NOMO-1 treated with DMSO at 0.1 percent for 48 hours (cell line): ENCODE measurements around the gene AAK1.
"Not testable (repeated sequence)": the region's sequence is repeated elsewhere in the genome, so short reads cannot be mapped to it uniquely, and the experiment has no call there.

Experiments used
- DNase-seq: peaks from one replicate; lab custom pipeline; 2025; ENCODE audit not compliant: unreplicated experiment; lab: John Stamatoyannopoulos, UW

Gene AAK1

GRCh38 chr2:69660637-69661036 is 17.1 kb upstream of the AAK1 start:
- no peak for DNase-seq

GRCh38 chr2:69659941-69660483 is 16.5 kb upstream of the AAK1 start:
- no peak for DNase-seq

GRCh38 chr2:69659349-69659748 is 15.8 kb upstream of the AAK1 start:
- DNase-seq, result no peak

GRCh38 chr2:69652206-69652605 is 8.7 kb upstream of the AAK1 start:
- DNase-seq, result no peak

GRCh38 chr2:69647196-69647595 is 3.7 kb upstream of the AAK1 start:
- DNase-seq, result not testable (repeated sequence)

- DNase-seq, result no peak
Observed at GRCh38 chr2:69646714-69647113, 3.2 kb upstream of the AAK1 start.

- no peak for DNase-seq
Observed at GRCh38 chr2:69645921-69646320, 2.4 kb upstream of the AAK1 start.

- no peak for DNase-seq
Observed at GRCh38 chr2:69645031-69645431, 1.5 kb upstream of the AAK1 start.

- no peak for DNase-seq
Observed at GRCh38 chr2:69644506-69644979, 1.0 kb upstream of the AAK1 start.

GRCh38 chr2:69642709-69643601 is 584 bp downstream of the AAK1 start:
- peak; percentile 89 for DNase-seq

- no peak for DNase-seq
Observed at GRCh38 chr2:69641887-69642708, 1.4 kb downstream of the AAK1 start.

GRCh38 chr2:69641471-69641870 is 2.1 kb downstream of the AAK1 start:
- no peak for DNase-seq

- DNase-seq, result no peak
Observed at GRCh38 chr2:69639266-69639665, 4.3 kb downstream of the AAK1 start.

GRCh38 chr2:69638630-69639029 is 4.9 kb downstream of the AAK1 start:
- no peak for DNase-seq

GRCh38 chr2:69637923-69638322 is 5.6 kb downstream of the AAK1 start:
- DNase-seq, result no peak

- DNase-seq, result no peak
Observed at GRCh38 chr2:69636395-69636794, 7.1 kb downstream of the AAK1 start.

- no peak for DNase-seq
Observed at GRCh38 chr2:69635432-69635831, 8.1 kb downstream of the AAK1 start.

GRCh38 chr2:69634196-69634821 is 9.2 kb downstream of the AAK1 start:
- peak; percentile 91 for DNase-seq

- DNase-seq, result no peak
Observed at GRCh38 chr2:69631402-69631801, 12.1 kb downstream of the AAK1 start.

GRCh38 chr2:69629921-69630608 is 13.5 kb downstream of the AAK1 start:
- no peak for DNase-seq
